Measurements from ENCODE around the gene TTLL10.

Gene TTLL10

GRCh38 chr1:1173793-1174415 lies at the start of gene TTLL10:
Gene TTLL10 (plus strand): TSS chr1:1173880. CDS start chr1:1179216, 5,336 bp downstream.
- TF ChIP-seq GATA2 (IDR thresholded peaks at IDR 0.05; ENCODE audit: low read depth, low read length) (no peak), GATA3 (IDR thresholded peaks at IDR 0.05; ENCODE audit: low read depth, low read length) (no peak)

- no peak for TF ChIP-seq GATA3 (IDR thresholded peaks at IDR 0.05; ENCODE audit: low read depth, low read length)
Measured at GRCh38 chr1:1124508-1124785, 49.2 kb upstream of the TTLL10 start.

- TF ChIP-seq GATA2 (IDR thresholded peaks at IDR 0.05; ENCODE audit: low read depth, low read length) (no peak), GATA3 (IDR thresholded peaks at IDR 0.05; ENCODE audit: low read depth, low read length) (no peak)
Measured at GRCh38 chr1:1124786-1125642, 48.7 kb upstream of the TTLL10 start.

- no peak for TF ChIP-seq GATA3 (IDR thresholded peaks at IDR 0.05; ENCODE audit: low read depth, low read length)
- TF ChIP-seq GATA2 (IDR thresholded peaks at IDR 0.05; ENCODE audit: low read depth, low read length), result no peak
Measured at GRCh38 chr1:1125945-1126344, 47.7 kb upstream of the TTLL10 start.

- TF ChIP-seq GATA3 (IDR thresholded peaks at IDR 0.05; ENCODE audit: low read depth, low read length), result no peak
- TF ChIP-seq GATA2 (IDR thresholded peaks at IDR 0.05; ENCODE audit: low read depth, low read length), result no peak
Measured at GRCh38 chr1:1127551-1128451, 45.9 kb upstream of the TTLL10 start.

GRCh38 chr1:1128454-1129139 lies 45.1 kb upstream of the TTLL10 start:
- TF ChIP-seq GATA3 (IDR thresholded peaks at IDR 0.05; ENCODE audit: low read depth, low read length) (no peak), GATA2 (IDR thresholded peaks at IDR 0.05; ENCODE audit: low read depth, low read length) (no peak)

GRCh38 chr1:1129381-1129821 lies 44.3 kb upstream of the TTLL10 start:
- no peak for TF ChIP-seq GATA2 (IDR thresholded peaks at IDR 0.05; ENCODE audit: low read depth, low read length)
- no peak for TF ChIP-seq GATA3 (IDR thresholded peaks at IDR 0.05; ENCODE audit: low read depth, low read length)

- no peak for TF ChIP-seq GATA2 (IDR thresholded peaks at IDR 0.05; ENCODE audit: low read depth, low read length)
- no peak for TF ChIP-seq GATA3 (IDR thresholded peaks at IDR 0.05; ENCODE audit: low read depth, low read length)
Measured at GRCh38 chr1:1130206-1131120, 43.2 kb upstream of the TTLL10 start.

- TF ChIP-seq GATA3 (IDR thresholded peaks at IDR 0.05; ENCODE audit: low read depth, low read length), result no peak
- no peak for TF ChIP-seq GATA2 (IDR thresholded peaks at IDR 0.05; ENCODE audit: low read depth, low read length)
Measured at GRCh38 chr1:1132042-1132950, 41.4 kb upstream of the TTLL10 start.

GRCh38 chr1:1132956-1133750 lies 40.5 kb upstream of the TTLL10 start:
- TF ChIP-seq GATA3 (IDR thresholded peaks at IDR 0.05; ENCODE audit: low read depth, low read length) (no peak), GATA2 (IDR thresholded peaks at IDR 0.05; ENCODE audit: low read depth, low read length) (no peak)

GRCh38 chr1:1134300-1134970 lies 39.2 kb upstream of the TTLL10 start:
- TF ChIP-seq GATA3 (IDR thresholded peaks at IDR 0.05; ENCODE audit: low read depth, low read length) (no peak), GATA2 (IDR thresholded peaks at IDR 0.05; ENCODE audit: low read depth, low read length) (no peak)

Measured in SH-SY5Y (cell line).